Measurements from ENCODE around the gene AGMO. TPM values are rescaled to one million over a fixed set of nuclear protein-coding genes. Genes with fewer than 3 reads are reported as not detected.

Gene AGMO
- total and polyA plus RNA-seq, 7 donors = 0.16 to 0.42 (median 0.36) TPM; not detected in 4

DNA sequence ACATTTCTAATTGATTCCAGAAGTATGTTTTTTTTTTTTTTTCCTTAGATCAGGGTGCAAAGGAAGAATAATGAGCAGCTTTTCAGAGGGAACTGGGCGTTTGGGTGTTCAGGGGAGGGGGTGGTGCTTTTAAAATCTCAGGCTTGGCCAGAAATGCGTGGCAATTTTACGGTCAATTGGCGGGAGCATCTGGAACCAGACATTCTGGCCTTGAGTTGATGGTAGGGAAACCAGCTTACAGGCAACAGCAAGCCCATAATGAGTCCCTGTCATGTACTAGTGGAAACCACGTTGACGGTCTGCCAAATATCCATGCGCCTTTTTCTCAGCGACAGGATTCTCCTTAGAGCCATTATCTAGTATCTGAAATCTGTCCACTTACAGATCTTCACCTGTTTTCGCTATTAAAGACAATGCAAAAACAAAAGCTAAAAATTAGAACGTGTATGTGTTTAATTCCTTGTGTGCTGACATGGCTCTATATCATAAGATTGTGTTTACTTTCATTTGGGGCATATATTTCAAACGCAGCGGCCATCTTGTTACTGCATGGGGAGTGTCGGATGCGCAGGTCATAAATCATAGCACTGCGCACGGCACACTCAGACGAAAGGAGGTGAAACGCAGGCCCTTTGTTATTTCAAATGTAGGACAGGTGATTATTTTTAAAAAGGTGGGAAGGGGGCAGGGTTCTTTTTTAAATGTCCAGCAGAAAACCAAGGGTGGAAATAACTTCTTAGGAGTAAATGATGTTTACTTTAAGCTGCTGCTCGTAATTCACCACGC is 209.2 kb downstream of the AGMO start:
- Histone ChIP-seq H3K27me3 (no peaks in the 10 kb centered on the region), H3K36me3 (no peaks in the 10 kb centered on the region), H3K27ac (no peak overlapping the region), H3K9me3 (no peaks in the 10 kb centered on the region), H3K4me3 (no peak overlapping the region), H3K4me1 (no peaks in the 10 kb centered on the region)
- TF ChIP-seq POLR2AphosphoS5 (IDR thresholded peaks at IDR 0.05) = no peak
- TF ChIP-seq, protein P1, sequence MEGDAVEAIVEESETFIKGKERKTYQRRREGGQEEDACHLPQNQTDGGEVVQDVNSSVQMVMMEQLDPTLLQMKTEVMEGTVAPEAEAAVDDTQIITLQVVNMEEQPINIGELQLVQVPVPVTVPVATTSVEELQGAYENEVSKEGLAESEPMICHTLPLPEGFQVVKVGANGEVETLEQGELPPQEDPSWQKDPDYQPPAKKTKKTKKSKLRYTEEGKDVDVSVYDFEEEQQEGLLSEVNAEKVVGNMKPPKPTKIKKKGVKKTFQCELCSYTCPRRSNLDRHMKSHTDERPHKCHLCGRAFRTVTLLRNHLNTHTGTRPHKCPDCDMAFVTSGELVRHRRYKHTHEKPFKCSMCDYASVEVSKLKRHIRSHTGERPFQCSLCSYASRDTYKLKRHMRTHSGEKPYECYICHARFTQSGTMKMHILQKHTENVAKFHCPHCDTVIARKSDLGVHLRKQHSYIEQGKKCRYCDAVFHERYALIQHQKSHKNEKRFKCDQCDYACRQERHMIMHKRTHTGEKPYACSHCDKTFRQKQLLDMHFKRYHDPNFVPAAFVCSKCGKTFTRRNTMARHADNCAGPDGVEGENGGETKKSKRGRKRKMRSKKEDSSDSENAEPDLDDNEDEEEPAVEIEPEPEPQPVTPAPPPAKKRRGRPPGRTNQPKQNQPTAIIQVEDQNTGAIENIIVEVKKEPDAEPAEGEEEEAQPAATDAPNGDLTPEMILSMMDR (IDR thresholded peaks at IDR 0.05) = no peak
- TF ChIP-seq POLR2A (IDR thresholded peaks at IDR 0.05) = no peak
- TF ChIP-seq EP300 (IDR thresholded peaks at IDR 0.05) = no peak
- DNase-seq = no peak
- intact Hi-C loops (cut with DNase I) = no loop called here
- WGBS, 2 donors = 89 to 91% methylated on average over 20 of the region's 20 CpGs

DNA sequence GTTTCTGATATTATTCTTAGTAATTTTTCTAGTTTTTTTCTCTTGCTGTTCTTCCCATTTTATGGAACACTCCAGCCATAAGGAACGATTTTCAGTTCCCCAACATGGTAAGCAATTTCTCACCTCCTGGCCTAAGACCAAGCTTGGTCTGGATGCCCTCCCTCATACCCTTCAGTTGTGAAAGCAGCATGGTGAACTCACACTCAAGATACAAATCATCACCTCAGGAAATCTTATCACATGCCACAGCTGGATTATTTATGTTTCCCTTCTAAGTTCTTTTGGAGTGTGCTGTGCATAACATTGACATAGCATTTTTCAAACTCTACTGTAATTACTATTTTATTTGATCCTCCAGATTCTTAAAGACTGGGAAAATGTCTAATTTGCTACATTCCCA is 216.6 kb downstream of the AGMO start:
- intact Hi-C loops (cut with DNase I) = no loop called here
- 43 to 47% methylated on average over 1 of the region's 1 CpG for WGBS, 2 donors

DNA sequence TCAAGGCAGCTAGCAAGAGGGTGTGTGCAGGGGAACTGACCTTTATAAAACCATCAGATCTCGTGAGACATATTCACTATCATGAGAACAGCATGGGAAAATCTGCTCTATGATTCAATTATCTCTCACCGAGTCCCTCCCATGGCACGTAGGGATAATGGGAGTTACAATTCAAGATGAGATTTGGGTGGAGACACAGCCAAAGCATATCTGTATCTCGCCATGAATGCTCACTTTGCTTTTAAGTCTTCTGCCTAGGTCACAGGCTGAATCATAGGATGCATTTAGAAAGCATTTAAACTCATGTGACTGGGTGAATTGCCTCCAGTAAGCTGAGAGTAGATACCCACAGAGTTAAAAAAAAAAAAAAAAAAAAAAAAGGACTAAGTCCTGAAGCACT is 220.0 kb downstream of the AGMO start:
- H3K9me3 ChIP-seq = peaks cover 0 to 2% (median 0%) of the 10 kb centered on the region in 4 donors
- WGBS, 2 donors = 77 to 89% methylated on average over 4 of the region's 4 CpGs

More for the DNA sequence above, 216.6 kb downstream of the AGMO start:
- DNase-seq = no peak
- Histone ChIP-seq H3K27ac (no peak overlapping the region), H3K36me3 (no peaks in the 10 kb centered on the region), H3K27me3 (no peaks in the 10 kb centered on the region), H3K4me1 (no peaks in the 10 kb centered on the region), H3K4me3 (no peak overlapping the region), H3K9me3 (no peaks in the 10 kb centered on the region)
- TF ChIP-seq EP300 (IDR thresholded peaks at IDR 0.05) = no peak
- TF ChIP-seq POLR2A (IDR thresholded peaks at IDR 0.05) = no peak
- TF ChIP-seq POLR2AphosphoS5 (IDR thresholded peaks at IDR 0.05) = no peak
- TF ChIP-seq, protein P1 (IDR thresholded peaks at IDR 0.05) = no peak

GRCh38 chr7:15336146-15336545 is 225.7 kb downstream of the AGMO start:
- no peak for DNase-seq
- no peak for TF ChIP-seq POLR2AphosphoS5 (IDR thresholded peaks at IDR 0.05)
- TF ChIP-seq POLR2A (IDR thresholded peaks at IDR 0.05) = no peak
- TF ChIP-seq EP300 (IDR thresholded peaks at IDR 0.05) = no peak
- TF ChIP-seq, protein P1 (IDR thresholded peaks at IDR 0.05) = no peak
- no peak overlapping the region for H3K27ac ChIP-seq
- H3K36me3 ChIP-seq = no peaks in the 10 kb centered on the region
- H3K9me3 ChIP-seq = peaks cover 0 to 2% (median 0%) of the 10 kb centered on the region in 4 donors
- intact Hi-C loops (cut with DNase I) = no loop called here
- WGBS, 2 donors = 73 to 82% methylated on average over 1 of the region's 1 CpG
- no peak overlapping the region for H3K4me3 ChIP-seq
- H3K4me1 ChIP-seq = peaks cover 0 to 12% (median 10%) of the 10 kb centered on the region in 4 donors
- no peaks in the 10 kb centered on the region for H3K27me3 ChIP-seq

More for the DNA sequence above, 220.0 kb downstream of the AGMO start:
- Histone ChIP-seq H3K4me1 (no peaks in the 10 kb centered on the region), H3K27me3 (no peaks in the 10 kb centered on the region), H3K27ac (no peak overlapping the region), H3K36me3 (no peaks in the 10 kb centered on the region), H3K4me3 (no peak overlapping the region)
- intact Hi-C loops (cut with DNase I) = no loop called here
- no peak for DNase-seq
- TF ChIP-seq, protein P1 (IDR thresholded peaks at IDR 0.05) = no peak
- no peak for TF ChIP-seq POLR2A (IDR thresholded peaks at IDR 0.05)
- TF ChIP-seq POLR2AphosphoS5 (IDR thresholded peaks at IDR 0.05) = no peak
- no peak for TF ChIP-seq EP300 (IDR thresholded peaks at IDR 0.05)
